Hematopoietic multipotent progenitor cell treated with erythropoietin and hydrocortisone succinate and interleukin-3 and kit ligand, for 17 days (in vitro differentiated cells): ENCODE data around the gene HMX2.

Experiments used
- DNase-seq: peaks from one replicate; pipeline ENCODE4 v3.0.0-alpha.2; 2015; ENCODE audit warnings: low spot score

HMX2 gene

DNA sequence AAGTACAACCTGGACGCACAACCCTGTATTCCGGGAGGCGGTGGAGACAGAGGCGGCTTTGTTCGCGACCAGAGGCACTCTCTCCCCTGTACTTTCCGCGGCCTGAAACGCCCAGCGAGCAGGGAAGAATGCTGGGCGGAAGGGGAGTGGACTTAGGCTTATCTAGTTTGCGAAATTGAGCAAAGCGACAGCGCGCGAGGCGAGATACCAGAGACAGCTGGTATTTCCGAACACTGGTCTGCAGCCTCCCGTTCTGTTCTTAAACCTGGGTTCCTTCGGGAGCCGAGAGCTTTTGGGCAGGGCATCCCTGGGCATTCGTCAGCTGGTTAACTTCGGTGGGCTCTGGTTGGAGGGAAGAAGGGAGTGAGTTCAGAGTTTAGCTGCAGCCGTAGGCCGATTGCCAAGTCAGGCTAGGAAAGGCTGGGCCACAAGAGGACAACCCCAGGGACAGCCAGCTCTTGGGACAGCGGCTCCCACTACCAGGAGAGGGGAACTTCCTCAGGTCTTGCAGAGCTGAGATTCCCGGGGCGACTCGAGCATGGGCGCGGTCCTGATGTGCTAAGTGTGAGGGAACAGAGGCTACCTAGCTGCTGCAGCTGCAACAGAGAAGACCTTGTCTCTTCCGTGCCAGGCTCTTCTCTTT is 8.3 kb upstream of the HMX2 start:
- DNase-seq, result no peak

DNA sequence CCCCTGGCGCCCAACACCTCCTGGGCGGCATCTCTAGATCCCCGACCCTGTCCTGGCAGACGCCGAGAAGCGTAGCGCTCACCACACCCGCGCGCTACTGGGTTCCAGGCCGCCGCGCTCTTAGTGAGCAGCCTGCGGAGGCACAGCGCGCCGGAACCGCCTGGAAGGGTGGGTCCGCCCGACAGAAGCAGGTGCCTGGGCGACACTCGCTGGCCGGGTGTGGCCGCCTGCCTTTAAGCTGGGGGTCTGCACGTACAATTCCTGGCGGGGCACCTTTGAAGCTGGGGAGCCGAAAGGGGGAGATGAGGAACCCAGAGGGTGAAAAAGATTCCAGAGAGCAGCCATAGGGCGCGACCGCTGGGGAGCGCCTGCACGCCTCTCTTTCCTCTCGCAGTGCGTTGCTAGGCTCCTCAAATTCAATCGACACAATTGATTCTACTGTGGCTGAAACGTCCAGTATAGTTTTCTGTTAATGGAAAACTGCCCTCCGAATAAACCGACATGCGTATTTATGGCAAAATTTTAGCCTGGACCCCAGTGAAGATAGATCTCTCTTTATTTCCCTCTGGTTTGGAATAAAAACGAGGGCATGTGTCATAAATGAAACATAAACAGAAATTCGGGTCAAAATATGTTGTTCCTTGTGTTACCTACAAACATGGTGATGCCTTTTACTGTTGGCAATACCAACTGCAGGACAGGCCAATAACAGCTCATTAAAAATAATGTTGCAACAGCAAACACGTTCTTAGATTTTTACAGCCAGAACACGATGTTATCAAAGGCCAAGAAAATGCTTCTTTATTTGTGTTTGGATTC is 7.6 kb upstream of the HMX2 start:
- DNase-seq, result no peak

DNA sequence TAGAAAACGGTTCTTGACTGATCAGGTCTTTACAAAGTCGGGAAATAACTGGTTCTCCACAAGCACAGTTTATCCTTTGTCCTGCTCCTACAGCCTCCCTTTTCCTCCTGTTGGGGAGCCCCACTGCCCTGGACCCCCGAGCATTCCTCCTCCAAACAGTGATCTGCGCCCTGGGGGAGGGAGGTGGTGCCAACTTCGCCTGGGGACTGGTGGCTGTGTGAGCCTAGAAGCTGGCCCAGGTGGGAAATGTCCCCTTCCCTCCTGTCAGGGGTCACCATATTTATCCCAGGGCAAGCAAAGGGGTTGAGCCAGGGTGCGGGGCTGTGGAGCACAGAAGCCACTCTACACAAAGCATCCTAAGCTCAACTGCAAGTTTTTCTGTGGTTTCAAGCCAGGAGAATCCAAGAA is 6.9 kb upstream of the HMX2 start:
- no peak for DNase-seq

DNA sequence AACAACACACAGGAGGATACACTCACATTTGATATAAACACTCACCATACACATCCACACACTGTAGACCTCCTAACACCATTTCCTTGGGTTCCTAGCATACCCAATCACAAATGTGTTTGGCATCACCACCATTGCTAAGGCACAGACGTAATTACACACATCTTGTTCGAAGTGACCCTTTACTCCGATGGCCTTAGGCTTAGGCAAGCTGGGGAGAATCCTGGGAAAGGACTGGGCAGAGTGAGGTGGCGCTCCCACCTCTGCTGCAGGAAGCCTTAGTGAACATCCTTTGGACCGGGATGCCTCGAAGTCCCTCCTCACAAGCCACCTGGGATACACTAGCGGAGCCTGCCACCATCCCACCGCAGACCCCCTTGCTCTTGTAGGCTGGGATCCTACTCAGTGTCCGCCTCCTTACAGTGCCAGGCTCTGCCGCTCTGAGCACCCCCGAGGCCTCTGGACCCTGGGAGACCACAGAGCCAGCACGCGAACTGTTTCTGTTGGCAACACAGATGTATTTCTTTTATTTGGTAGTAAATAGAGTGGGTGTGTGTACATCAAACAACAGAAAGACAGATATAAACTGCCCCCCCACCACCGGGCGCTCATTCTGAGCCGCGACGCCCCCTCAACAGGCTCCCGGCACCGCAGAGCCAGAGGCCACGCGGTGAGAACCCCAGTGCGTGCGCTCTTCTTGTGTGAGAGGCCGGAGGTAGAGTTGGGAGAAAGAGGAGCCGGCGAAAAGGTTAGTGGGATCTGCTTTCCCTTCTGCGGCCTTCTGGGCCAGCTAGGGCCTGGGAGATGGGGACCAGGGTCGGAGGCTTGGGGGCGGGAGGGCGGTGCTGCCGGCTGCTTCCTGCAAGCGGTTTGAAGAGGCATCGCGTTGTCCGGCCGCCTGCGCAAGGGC is 5.9 kb upstream of the HMX2 start:
- no peak for DNase-seq

DNA sequence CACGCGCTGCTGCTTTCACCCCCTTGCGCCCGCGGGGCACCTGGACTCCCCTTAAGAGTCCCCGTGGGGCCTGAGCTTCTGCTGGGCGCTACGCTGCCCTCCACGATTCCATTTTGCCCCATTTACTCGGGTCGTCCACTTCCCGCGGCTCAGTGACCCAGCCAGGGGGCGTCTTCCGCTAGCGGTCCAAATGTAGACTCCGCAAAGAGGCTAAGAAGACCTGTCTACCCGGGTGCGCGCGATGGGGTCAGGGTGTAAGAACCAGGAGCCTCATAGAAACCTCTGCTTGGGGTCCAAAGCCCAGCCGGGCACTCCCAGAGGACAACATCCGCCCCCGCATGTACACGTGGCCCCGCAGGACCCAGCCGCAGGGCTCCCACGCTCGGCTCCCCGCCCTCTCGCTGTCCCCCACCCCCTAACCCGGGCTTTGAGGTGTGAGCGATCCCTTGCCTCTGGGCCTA is 5.2 kb upstream of the HMX2 start:
- no peak for DNase-seq

DNA sequence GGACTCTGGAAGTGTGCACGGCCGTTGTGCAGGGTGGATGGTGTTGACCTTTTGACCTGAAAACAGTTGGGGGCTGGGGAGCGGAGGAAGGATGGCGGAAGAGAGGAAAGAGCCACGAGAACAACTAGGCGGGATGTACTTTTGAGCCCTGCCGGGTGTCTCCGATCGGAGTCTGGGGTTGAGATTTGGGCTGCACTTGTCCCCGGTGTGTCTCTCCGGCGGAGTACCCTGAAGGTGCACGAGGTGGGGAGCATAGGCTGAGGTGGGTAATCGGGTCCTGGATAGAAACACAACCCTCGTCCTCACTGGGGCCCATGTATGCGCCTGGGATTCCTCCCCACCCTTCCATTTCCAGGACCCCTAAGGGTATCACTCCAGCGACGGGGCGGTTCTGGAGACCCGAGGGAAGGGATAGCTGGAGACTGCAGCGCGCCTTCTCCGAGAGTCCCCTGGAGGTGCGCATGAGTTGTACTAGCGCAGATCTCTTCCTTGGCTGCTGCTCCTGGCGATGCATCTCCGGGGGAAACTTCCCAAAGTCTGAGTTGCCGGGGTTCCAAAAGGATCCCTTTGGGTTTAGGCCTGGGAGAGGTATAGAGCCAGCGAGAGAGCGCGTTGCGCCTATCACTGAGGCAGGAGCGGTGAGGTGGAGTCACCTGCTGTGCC is 4.6 kb upstream of the HMX2 start:
- DNase-seq, result no peak

DNA sequence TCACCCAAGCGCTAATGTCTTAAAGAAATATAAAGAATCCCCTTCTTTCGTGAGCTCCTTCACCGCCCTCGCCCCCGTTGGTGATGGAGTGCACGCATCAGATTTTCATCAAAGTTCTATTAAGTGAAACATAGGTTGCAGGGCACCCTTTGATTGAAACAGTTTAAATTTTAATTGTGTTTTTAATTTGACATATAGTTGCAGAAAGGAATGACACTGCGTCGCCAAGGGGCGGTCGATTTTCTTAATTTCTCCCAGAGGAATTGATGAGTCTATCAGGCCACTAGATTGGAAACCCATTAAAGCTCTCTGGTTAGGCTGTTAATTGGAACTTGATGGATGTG is 4.1 kb upstream of the HMX2 start:
- no peak for DNase-seq

DNA sequence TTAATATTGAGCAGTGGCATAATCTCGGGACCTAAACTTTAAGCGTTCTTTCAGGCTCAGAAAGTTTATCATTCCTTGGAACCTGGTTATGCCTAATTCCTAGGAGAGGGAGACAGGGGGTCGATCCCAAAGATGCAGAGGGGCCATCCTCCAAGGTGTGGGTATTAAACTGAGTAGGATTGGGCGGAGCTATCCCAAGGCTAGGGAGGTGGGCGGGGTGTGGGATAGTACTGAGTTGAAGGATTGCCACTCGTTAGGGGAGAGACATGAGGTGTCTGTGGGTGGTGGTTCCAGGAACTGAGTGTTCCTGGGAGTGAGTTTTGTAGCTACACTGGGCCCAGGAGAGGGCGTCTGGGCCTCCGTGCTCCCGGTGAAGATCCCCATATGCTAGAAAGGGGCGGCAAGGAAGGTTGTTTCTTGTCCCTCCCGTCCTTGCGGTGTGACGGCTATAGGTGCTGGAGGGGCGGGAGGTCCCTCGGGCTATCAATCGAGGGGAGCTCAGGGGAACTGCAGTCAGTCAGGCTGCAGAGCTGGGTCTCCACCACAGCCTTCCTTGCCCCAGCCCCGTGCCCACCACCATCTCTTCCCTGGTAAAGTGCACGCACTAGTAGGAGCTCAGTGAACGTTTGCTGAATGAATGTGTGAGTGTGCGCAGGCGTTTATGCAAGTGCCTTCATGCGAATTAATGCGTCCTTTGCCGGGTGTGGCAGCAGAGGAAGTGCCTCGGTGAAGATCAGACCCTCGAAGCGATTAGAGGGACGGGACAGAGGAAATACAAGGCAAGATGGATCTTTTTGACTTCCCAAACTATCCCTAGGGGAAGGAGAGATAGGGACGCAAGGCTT is 3.0 kb upstream of the HMX2 start:
- no peak for DNase-seq

DNA sequence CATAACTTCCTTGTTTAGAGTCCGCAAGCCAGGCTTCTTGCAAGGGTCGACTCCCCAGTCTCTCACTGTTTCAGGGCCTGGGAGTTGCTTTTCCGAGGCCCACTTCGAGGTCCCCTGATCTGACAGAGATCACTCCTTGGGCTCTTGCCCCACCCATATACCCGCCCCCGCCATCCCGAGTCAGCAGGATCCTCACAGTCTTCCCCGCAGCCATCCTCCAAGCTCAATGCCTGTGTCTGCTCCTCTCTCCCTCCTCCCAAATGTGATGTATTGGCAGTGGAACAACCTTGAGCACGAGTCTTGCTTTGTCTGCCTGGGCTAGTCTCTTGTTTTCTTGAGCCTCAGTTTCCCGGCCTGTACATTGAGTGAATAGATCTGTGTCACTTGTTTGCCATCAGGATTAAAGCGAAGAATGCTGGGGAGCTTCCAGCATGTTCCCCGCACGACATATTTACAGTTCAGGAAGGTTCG is 2.4 kb upstream of the HMX2 start:
- DNase-seq, result no peak

DNA sequence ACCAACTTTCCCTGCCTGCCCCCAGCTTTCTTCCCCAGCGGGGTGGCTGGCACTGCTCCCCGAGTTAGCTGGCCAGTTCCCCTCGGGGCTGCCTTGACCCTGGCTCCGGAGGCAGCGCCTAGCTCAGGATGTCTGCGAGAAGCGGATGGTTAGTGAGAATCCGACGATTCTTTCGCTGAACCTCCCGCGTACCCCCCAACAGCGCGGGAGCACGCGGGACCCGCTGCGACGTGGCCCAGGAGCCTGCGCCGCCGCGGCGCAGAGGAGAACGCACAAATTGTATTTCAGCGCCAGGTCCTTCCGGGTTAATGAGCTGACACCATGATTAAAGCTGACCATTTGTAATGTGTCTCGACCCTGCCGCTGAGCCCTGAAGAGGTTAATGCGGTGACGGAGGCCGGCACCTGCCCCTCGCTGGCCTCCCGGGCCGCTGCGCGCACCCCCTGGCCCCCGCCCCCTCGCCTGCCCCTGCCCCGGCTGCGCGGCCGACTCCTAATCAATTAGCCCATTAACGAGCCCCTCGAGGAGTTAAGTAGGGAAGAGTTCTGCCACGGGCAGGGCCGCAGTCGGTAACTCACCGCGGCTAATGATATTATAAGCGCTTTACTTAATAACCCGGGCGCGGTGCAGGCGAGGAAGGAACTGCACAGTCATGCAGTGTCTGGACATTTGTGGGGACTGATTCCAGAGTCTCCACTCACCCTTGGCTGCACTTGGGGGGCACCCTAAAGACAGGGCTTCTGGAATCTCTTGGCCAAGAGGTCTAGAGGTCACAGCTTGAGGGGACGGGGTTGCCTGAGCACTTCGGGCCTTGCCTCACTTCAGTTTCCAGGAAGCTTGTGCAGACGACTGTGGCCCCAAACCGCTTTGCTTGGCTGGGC is 1.7 kb upstream of the HMX2 start:
- no peak for DNase-seq

DNA sequence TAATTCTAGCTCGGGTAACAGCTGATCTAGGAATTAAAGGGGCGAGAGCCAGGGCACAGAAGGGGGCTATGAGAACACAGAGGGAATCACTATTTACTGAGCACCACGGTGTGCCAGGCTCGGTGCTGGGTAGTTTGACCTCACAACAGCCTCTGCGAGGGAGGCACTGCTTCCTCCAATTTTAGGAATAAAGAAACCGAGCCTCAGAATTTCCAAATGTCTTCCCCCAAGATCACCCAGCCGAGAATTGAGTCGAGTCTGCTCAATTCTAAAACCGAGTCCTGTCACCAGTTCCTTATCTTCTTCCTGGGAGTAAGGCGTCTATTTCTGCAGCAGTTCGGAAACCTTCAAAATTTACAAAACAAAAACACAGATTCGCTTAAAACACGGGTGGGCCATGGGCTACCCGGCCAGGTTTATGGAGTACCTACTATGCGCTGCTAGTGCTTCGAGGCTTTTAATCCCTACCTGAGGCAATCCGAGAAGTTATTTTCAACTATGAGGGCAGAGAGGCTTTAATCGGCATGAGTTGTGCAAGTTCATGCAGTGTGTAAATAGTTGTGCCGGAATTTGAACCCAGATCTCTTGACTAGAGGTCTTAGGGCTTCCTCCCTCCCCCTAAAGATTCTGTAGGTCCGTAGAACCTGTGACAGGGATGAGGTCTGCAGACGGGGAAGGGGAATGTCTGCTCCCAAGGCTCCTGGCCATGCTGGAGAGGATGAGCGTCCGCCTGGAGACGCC is 872 bp upstream of the HMX2 start:
- no peak for DNase-seq

DNA sequence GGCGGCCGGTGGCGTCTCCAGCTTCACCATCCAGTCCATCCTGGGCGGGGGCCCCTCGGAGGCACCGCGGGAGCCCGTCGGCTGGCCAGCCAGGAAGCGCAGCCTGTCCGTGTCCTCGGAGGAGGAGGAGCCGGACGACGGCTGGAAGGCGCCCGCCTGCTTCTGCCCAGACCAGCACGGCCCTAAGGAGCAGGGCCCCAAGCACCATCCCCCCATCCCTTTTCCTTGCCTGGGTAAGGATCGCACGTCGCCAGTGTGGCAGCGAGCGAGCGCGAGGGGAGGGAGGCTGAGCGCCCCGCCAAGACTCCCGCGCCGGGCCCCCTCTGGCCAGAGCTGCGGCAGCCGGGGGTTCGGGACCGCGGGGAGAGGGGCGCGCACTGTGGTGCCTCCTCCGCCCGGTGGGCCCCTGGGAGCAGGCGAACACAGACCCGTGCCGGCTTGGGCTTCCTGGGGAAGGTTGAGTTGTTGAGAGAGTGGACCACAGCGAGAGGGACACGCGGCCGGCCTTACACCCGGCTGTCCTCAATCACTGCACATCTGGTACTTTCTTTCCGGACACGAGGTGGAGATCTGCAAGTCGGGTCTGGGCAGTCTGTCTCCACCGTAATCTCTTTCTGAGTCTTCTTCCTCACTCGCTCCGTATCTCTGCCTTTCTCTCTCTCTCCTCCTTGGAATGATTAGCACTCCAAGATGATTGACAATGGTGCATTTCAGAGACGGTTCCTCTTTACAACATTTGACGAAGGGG is 652 bp downstream of the HMX2 start:
- DNase-seq, result no peak

DNA sequence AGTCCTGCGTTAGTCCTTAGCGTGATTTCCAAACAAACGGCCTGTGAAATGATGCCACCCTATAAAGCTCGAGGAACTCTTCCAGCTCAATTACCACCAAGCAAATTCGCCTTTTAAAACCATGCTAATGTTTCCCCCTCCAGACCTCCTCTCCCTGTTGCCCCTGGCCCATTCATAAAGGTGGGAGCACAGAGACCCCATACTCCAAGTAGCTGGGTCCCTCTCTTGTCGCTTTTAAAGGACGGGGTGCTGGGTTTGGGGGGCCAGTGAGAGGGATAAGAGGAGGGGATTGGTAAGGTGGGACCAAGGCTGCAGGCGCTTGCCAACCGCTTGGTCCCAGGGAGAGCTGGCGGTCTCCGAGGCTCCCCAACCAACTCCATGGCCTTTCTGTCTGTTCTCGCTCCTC is 1.2 kb downstream of the HMX2 start:
- no peak for DNase-seq

DNA sequence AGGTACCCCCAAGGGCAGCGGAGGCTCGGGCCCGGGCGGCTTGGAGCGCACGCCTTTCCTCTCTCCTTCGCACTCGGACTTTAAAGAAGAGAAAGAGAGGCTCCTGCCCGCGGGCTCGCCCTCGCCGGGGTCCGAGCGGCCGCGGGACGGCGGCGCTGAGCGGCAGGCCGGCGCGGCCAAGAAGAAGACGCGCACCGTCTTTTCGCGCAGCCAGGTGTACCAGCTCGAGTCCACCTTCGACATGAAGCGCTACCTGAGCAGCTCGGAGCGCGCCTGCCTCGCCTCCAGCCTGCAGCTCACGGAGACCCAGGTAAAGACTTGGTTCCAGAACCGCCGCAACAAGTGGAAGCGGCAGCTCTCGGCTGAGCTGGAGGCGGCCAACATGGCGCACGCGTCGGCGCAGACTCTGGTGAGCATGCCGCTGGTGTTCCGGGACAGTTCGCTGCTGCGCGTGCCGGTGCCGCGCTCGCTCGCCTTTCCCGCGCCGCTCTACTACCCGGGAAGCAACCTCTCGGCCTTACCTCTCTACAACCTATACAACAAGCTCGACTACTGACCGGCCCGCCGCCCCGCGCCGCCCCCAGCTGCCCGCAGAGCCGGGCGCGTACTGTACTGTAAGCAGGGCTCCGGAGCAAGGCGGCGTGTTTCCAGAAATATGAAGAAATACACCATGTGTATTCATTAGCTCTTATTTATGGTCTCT is 1.8 kb downstream of the HMX2 start:
- no peak for DNase-seq

DNA sequence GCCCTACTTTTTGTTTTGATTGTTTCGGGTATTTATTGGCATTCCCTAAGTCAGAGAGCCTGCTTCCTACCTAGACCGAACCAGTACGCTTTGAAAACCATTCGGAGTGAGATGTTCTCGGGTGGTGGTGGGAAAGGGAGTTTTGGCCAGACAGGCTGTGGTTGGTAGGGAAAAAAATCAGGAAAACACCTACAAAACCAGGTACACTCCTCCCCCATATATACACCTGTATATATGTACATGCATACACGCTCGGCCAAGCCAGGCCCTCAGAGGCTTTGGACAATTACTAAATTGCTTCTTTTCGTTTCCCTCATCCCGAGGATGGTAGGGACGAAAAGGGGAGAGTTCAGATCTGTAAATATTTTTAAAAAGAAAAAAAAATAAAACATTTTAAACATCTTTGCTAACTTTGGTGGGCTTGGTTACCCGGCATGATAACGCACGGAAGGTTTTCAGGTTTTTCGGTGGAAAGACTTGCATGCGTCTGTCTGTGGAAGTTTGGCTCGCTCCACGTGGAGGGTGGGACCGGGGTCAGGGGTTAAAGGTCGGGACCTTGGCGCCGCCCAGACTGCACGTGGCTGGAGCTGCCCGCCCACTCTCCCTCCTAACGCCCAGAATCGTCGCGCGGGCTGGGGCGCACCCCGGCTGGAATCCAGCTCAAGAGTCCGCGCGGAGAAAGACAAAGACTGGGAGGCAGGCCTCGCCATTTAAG is 2.5 kb downstream of the HMX2 start:
- no peak for DNase-seq

DNA sequence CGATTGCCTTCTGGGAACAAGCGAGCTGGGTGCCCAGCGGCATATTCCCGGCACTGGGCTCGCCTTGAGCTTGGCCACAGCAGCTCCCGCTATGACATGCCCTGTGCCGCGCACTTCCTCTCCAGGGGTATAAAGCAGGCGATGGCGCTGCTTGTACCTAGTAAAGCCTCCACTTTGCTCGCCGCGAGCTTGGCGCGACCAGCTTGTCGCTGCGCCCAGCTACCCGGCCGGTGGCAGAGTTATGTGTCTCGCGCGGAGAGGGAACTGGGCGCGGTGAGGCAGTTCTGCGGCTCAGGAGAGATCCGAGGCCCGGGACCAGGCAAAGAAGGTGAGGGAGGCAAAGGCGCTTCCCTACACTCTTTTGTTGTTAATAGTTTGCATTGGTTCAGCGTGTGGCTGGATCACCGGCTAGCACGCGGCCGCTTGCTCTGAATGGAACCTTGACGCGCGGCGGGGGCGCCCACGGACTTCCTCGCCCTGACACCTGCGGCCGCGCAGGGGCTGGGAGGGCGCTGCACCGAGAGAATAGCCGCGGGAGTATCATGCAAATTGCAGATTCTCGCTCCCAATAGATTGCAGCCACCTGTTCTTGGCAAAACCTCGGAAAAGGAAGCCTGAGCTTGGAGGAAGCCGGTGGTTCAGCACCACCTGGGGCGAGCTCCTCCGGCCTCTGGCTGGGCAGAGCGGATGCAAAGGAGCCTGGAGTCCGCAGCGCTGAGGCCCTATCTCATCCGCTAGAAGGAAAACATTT is 3.2 kb downstream of the HMX2 start:
- no peak for DNase-seq

DNA sequence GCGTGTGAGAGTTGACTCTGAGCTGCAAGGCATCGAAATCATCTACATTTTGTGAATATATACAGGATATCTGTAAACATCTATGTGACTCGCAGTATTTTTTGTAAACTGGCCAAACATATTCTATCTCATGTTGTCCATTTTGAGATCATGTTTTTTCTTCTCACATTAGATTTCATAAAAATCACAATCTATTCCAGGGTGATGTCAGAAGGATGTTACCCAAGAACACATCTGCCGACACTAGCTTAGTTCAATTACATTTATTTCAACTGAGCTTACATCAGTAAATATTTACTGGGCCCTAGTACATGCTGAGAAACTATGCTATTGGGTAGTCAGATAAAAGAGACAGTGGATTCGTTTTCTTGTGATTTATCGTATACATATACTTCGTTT is 3.8 kb downstream of the HMX2 start:
- DNase-seq, result no peak
